GM12874 (cell line): Measurements from ENCODE around the gene MT1H.

Source experiments
- TF ChIP-seq, protein P1 (sequence below): IDR thresholded peaks from 2 replicates; pipeline ENCODE4 v1.5.1; 2011; ENCODE audit warnings: low read depth, mild to moderate bottlenecking, control low read depth, low read length, moderate library complexity; ENCODE audit not compliant: insufficient read depth

The MT1H gene

DNA sequence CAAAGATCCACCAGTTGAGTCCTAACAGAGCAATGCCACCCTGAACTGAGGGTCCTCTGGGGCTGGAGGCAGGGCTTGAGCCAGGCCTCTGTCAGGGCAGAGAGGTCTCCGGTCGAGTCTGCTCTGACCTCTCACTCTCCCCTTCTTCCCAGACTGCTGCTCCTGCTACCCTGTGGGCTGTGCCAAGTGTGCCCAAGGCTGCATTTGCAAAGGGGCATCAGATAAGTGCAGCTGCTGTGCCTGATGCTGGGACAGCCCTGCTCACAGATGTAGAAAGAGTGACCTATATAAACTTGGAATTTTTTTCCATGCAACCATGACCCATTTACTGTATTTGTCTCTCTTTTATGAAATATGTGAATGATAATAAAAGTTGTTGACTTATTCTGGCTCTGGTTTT lies 20.3 kb upstream of the MT1H start:
- TF ChIP-seq, protein P1, sequence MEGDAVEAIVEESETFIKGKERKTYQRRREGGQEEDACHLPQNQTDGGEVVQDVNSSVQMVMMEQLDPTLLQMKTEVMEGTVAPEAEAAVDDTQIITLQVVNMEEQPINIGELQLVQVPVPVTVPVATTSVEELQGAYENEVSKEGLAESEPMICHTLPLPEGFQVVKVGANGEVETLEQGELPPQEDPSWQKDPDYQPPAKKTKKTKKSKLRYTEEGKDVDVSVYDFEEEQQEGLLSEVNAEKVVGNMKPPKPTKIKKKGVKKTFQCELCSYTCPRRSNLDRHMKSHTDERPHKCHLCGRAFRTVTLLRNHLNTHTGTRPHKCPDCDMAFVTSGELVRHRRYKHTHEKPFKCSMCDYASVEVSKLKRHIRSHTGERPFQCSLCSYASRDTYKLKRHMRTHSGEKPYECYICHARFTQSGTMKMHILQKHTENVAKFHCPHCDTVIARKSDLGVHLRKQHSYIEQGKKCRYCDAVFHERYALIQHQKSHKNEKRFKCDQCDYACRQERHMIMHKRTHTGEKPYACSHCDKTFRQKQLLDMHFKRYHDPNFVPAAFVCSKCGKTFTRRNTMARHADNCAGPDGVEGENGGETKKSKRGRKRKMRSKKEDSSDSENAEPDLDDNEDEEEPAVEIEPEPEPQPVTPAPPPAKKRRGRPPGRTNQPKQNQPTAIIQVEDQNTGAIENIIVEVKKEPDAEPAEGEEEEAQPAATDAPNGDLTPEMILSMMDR = no peak

DNA sequence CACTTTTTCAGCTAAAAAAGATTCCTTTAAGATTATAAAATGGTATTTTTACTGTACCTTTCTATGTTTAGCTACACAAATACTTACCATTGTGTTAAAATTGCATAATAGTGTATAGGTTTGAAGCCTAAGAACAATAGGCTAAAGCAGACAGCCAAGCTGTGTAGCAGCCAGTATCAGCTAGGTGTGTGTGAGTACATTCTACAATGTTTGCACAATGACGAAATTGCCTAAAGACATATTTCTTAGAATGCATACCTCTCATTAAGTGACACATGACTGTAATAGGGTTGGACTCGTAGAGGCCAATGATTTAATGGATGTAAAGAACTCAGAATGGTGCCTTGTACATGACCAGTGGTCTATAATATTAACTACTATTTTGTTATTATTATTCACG lies 19.8 kb upstream of the MT1H start:
- TF ChIP-seq, protein P1 = no peak

DNA sequence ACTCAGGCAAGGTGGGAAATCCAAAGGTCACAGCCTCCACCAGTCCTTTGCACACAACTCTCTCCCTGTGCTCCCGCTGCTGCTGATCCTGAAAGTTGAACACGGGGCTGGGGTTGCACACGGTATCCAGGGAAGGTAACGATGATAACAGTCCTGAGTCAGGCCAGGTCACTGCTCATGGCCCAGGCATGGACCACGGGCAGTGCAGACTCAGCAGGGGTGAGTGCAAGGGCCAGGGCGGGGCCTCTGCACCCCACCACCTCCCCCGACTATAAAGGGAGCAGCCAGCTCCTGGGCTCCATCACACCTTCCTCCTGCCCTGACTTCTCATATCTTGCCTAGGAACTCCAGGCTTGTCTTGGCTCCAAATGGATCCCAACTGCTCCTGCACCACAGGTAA lies 18.0 kb upstream of the MT1H start, which contains the start of gene MT1B:
Gene MT1B, plus strand, starts transcription at position 301 of the 400 bp plus-strand sequence. Its CDS starts 68 bp downstream, at position 369.
- TF ChIP-seq, protein P1 = no peak

DNA sequence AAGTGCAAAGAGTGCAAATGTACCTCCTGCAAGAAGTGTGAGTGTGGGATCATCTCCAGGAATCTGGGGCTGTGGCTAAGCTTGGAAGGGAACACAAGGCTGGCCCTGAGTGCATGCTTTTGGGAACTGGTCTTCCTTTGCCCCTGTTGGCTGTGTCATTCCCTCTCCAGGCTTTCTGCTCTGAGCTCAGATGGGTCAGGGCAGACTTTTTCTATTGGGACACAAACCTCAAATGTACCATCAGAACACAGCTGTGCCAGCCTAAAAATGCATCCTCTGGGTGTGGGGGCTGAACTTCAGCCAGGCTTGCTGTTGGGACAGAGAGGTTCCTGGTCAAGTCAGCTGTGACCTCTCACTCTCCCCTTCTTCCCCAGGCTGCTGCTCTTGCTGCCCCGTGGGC lies 17.0 kb upstream of the MT1H start:
- TF ChIP-seq, protein P1 = no peak

DNA sequence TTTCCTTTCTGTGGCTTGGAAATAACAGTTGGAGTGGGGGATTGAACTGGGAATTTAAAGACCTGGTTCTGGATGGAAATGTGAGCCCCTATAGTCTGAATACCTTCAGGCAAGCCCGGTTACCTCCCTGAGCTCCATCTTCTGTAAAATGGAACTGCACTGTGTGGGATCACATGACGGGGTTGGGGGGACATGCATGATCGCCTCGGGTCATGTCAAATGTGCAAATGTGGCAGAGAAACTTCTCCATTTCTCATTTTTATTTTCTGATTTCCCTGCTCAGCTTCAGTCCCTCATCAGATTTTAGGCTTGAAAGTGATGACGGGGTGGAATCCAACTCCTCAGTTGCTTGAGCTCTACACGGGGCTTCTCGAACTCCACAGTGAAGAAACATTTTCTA lies 16.4 kb upstream of the MT1H start:
- TF ChIP-seq, protein P1 = no peak

- TF ChIP-seq, protein P1 = no peak
Observed at GRCh38 chr16:56657555-56658326, 11.9 kb upstream of the MT1H start, which contains the start of gene MT1F. Gene MT1F, plus strand, starts transcription at chr16:56657959. Its CDS starts 100 bp downstream, at chr16:56658059.

GRCh38 chr16:56658327-56658875 lies 11.2 kb upstream of the MT1H start:
- TF ChIP-seq, protein P1 = no peak
